ENCODE results near the gene BMP2K. TPM values are rescaled to one million over a fixed set of nuclear protein-coding genes. Genes with fewer than 3 reads are reported as not detected.

Gene BMP2K
- total RNA-seq, 6 experiments from 2014 or later, result 32.3 to 53.5 (median 43.0) TPM

DNA sequence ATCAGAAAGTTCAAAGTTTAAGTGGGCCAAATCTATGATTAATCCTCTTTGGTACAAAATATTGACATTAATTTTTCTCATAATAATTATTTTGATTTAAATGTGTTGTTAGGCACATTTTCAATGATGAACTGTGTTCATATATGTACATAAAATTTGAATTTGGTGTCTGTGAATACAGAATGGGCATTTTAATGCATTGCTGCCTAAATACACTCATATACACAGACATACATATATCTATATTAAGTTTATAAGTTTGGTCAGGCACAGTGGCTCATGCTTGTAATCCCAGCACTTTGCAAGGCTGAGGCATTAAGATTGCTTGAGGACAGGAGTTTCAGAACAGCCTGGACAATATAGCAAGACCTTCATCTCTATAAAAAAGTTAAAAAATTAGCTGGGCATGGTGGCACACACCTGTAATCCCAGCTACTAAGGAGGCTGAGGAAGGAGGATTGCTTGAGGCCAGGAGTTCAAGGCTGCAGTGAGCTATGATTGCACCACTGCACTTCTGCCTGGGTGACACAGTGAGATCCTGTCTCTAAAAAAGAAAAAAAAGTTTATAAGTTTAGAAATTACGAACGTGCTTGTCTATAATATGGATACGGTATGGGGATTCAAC, 12.3 kb upstream of the BMP2K start:
- Mint-ChIP-seq H3K4me1 (ENCODE audit: low read depth) (peaks cover 28% of the 10 kb centered on the region), H3K27me3 (ENCODE audit: insufficient read depth) (no peaks in the 10 kb centered on the region), H3K36me3 (ENCODE audit: low read depth) (no peaks in the 10 kb centered on the region), H3K4me3 (no peak overlapping the region), H3K27ac (no peak overlapping the region), H3K9me3 (no peaks in the 10 kb centered on the region)
- TF ChIP-seq, protein P1, sequence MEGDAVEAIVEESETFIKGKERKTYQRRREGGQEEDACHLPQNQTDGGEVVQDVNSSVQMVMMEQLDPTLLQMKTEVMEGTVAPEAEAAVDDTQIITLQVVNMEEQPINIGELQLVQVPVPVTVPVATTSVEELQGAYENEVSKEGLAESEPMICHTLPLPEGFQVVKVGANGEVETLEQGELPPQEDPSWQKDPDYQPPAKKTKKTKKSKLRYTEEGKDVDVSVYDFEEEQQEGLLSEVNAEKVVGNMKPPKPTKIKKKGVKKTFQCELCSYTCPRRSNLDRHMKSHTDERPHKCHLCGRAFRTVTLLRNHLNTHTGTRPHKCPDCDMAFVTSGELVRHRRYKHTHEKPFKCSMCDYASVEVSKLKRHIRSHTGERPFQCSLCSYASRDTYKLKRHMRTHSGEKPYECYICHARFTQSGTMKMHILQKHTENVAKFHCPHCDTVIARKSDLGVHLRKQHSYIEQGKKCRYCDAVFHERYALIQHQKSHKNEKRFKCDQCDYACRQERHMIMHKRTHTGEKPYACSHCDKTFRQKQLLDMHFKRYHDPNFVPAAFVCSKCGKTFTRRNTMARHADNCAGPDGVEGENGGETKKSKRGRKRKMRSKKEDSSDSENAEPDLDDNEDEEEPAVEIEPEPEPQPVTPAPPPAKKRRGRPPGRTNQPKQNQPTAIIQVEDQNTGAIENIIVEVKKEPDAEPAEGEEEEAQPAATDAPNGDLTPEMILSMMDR (IDR thresholded peaks at IDR 0.05), result no peak
- DNase-seq, result no peak

GRCh38 chr4:78764498-78764961, 11.6 kb upstream of the BMP2K start:
- H3K4me1 Mint-ChIP-seq (ENCODE audit: low read depth), result peaks cover 35% of the 10 kb centered on the region
- H3K27me3 Mint-ChIP-seq (ENCODE audit: insufficient read depth), result no peaks in the 10 kb centered on the region
- DNase-seq, result no peak
- no peaks in the 10 kb centered on the region for H3K36me3 Mint-ChIP-seq (ENCODE audit: low read depth)
- no peak overlapping the region for H3K27ac Mint-ChIP-seq
- H3K4me3 Mint-ChIP-seq, result no peak overlapping the region
- no peaks in the 10 kb centered on the region for H3K9me3 Mint-ChIP-seq
- TF ChIP-seq, protein P1 (IDR thresholded peaks at IDR 0.05), result no peak

DNA sequence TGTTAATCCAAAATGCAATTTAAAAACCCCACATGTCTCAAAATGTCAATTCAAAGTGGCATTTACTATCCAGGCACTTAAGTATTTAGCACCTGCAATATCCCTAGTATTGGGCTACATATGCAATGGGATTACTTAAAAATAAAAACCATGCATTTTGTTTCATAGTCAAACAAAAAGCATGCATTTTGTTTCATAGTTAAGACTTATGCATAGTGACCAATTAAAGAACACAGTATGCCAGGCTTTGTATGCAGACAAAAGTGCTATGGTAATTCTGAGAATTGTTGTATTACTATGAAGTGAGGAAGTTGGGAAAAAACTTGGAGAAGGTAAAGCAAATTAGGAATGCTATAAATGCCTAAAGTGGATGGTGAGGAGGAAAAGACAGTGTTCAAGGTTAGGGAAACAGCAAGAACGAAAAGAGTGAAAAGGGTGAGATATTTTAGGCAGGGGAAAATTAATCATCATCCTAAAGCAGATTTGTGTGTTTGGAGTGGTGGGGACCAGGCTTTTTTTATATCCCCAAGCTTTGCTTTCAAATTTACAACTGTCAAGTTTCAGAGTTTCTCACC, 10.6 kb upstream of the BMP2K start:
- DNase-seq, result no peak
- no peaks in the 10 kb centered on the region for H3K36me3 Mint-ChIP-seq (ENCODE audit: low read depth)

GRCh38 chr4:78766026-78766425, 10.1 kb upstream of the BMP2K start:
- H3K4me1 Mint-ChIP-seq (ENCODE audit: low read depth), result peaks cover 42% of the 10 kb centered on the region
- no peaks in the 10 kb centered on the region for H3K36me3 Mint-ChIP-seq (ENCODE audit: low read depth)
- no peaks in the 10 kb centered on the region for H3K9me3 Mint-ChIP-seq
- H3K4me3 Mint-ChIP-seq, result no peak overlapping the region
- H3K27me3 Mint-ChIP-seq (ENCODE audit: insufficient read depth), result no peaks in the 10 kb centered on the region
- H3K27ac Mint-ChIP-seq, result no peak overlapping the region
- no peak for DNase-seq
- TF ChIP-seq, protein P1 (IDR thresholded peaks at IDR 0.05), result no peak

More for the DNA sequence above, 10.6 kb upstream of the BMP2K start:
- H3K4me1 Mint-ChIP-seq (ENCODE audit: low read depth), result peaks cover 42% of the 10 kb centered on the region
- no peak overlapping the region for H3K4me3 Mint-ChIP-seq
- H3K27me3 Mint-ChIP-seq (ENCODE audit: insufficient read depth), result no peaks in the 10 kb centered on the region
- TF ChIP-seq, protein P1 (IDR thresholded peaks at IDR 0.05), result no peak
- H3K9me3 Mint-ChIP-seq, result no peaks in the 10 kb centered on the region
- no peak overlapping the region for H3K27ac Mint-ChIP-seq

GRCh38 chr4:78766650-78767049, 9.5 kb upstream of the BMP2K start:
- H3K4me3 Mint-ChIP-seq, result no peak overlapping the region
- no peaks in the 10 kb centered on the region for H3K9me3 Mint-ChIP-seq
- H3K36me3 Mint-ChIP-seq (ENCODE audit: low read depth), result no peaks in the 10 kb centered on the region
- H3K4me1 Mint-ChIP-seq (ENCODE audit: low read depth), result peaks cover 42% of the 10 kb centered on the region
- TF ChIP-seq, protein P1 (IDR thresholded peaks at IDR 0.05), result no peak
- H3K27me3 Mint-ChIP-seq (ENCODE audit: insufficient read depth), result no peaks in the 10 kb centered on the region
- no peak for DNase-seq
- H3K27ac Mint-ChIP-seq, result no peak overlapping the region

Data from HFFc6 (cell line).